ENCODE results near the gene HOXC11.

DNA sequence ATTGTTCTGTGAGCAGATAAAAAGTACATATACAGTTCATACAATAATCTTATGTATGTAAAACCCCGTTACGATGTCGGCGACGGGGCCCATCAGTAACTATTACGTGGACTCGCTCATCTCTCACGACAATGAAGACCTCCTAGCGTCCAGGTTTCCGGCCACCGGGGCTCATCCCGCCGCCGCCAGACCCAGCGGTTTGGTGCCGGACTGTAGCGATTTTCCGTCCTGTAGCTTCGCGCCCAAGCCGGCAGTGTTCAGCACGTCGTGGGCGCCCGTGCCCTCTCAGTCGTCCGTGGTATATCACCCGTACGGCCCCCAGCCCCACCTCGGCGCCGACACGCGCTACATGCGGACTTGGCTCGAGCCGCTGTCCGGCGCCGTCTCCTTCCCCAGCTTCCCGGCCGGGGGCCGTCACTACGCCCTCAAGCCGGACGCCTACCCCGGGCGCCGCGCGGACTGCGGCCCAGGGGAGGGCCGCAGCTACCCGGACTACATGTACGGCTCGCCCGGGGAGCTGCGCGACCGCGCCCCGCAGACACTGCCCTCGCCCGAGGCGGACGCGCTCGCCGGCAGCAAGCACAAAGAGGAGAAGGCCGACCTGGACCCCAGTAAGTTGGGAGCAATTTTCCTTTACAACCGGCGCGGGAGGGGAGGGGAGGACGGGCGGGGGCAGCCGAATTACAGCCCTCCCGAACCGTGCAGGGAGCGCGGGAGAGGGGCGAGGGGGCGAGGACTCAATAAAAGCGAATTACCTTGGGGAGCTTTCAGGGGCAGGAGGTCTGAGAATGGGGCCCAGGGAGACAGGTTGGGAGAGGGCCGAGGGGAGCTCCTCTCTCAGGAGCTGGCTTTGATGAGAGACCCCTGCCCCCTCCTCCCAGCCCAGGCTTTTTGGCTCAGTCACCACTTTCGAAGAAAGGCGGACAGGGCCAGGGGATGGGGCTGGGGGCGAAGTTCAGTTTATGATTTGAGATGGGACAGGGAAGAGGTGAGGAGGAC is 27.5 kb downstream of the HOXC11 start, which contains the start of gene HOXC9:
- TF ChIP-seq, protein P1, sequence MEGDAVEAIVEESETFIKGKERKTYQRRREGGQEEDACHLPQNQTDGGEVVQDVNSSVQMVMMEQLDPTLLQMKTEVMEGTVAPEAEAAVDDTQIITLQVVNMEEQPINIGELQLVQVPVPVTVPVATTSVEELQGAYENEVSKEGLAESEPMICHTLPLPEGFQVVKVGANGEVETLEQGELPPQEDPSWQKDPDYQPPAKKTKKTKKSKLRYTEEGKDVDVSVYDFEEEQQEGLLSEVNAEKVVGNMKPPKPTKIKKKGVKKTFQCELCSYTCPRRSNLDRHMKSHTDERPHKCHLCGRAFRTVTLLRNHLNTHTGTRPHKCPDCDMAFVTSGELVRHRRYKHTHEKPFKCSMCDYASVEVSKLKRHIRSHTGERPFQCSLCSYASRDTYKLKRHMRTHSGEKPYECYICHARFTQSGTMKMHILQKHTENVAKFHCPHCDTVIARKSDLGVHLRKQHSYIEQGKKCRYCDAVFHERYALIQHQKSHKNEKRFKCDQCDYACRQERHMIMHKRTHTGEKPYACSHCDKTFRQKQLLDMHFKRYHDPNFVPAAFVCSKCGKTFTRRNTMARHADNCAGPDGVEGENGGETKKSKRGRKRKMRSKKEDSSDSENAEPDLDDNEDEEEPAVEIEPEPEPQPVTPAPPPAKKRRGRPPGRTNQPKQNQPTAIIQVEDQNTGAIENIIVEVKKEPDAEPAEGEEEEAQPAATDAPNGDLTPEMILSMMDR (IDR thresholded peaks at IDR 0.05), result no peak
- peak; percentile 100 for TF ChIP-seq EZH2 (IDR thresholded peaks at IDR 0.05)

Data from neural progenitor cell (in vitro differentiated cells).